Thyroid gland (tissue), 4 donors: ENCODE results near the gene CPHXL.

Source experiments
- POLR2A ChIP-seq, 2 donors: fragments of 450-650 bp; IDR thresholded peaks; one replicate each; pipeline ENCODE4 v1.6.1; 2017; ENCODE audit warnings: antibody characterized with exemption in 2 of 2, mild to moderate bottlenecking in 2 of 2, moderate library complexity in 1 of 2
- TF ChIP-seq, protein P1 (sequence below), 6 experiments: fragments of 200-600 bp in 3 of 6; fragments of 450-650 bp in 3 of 6; sonication (generic) in 3 of 6; IDR thresholded peaks; one replicate each; pipeline ENCODE4 v1.5.1; 2016 to 2019; ENCODE audit warnings: antibody characterized with exemption in 6 of 6, mild to moderate bottlenecking in 2 of 6, inconsistent platforms in 1 of 6, moderate library complexity in 1 of 6

DNA sequence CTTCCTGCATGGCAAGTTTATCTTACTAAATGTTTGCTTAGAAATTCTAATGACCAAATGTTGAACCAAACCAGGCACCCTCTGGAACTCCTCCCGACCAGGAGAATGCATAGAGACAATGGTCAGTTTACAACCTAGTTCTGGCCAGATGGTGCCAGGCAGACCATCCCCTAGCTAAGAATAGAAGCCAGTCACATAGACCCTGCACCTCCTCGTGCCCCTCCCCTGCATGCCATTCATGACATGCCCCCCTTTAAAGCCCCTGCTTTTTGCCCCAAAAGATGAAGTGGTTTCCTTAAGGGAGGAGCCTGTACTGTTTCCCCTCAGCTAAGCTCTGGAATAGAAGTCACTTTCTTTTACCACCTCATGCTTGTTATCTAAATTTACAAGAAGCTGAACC, 6.6 kb upstream of the CPHXL start:
- TF ChIP-seq, protein P1, sequence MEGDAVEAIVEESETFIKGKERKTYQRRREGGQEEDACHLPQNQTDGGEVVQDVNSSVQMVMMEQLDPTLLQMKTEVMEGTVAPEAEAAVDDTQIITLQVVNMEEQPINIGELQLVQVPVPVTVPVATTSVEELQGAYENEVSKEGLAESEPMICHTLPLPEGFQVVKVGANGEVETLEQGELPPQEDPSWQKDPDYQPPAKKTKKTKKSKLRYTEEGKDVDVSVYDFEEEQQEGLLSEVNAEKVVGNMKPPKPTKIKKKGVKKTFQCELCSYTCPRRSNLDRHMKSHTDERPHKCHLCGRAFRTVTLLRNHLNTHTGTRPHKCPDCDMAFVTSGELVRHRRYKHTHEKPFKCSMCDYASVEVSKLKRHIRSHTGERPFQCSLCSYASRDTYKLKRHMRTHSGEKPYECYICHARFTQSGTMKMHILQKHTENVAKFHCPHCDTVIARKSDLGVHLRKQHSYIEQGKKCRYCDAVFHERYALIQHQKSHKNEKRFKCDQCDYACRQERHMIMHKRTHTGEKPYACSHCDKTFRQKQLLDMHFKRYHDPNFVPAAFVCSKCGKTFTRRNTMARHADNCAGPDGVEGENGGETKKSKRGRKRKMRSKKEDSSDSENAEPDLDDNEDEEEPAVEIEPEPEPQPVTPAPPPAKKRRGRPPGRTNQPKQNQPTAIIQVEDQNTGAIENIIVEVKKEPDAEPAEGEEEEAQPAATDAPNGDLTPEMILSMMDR (IDR thresholded peaks at IDR 0.05) = no peak
- no peak for TF ChIP-seq POLR2A (IDR thresholded peaks at IDR 0.05)
